B cell (primary cell): ENCODE results near the gene ITPRIPL2. TPM values are rescaled to one million over a fixed set of nuclear protein-coding genes. Genes with fewer than 3 reads are reported as not detected.

Source experiments
- ATAC-seq: fragments of 200-7000 bp; cut with Tn5 transposase; one replicate; pipeline ENCODE4 v1.10.0; 2021; ENCODE audit warnings: low read depth, mild to moderate bottlenecking, moderate number of reproducible peaks, moderate library complexity
- CTCF ChIA-PET: fragments of 350-600 bp; sonication (Branson Sonifier 250); formaldehyde crosslinking; loops from one replicate; lab custom pipeline; 2021; ENCODE audit warnings: antibody characterized with exemption, inconsistent platforms; lab: Charles Lee
- POLR2A ChIA-PET: fragments of 350-600 bp; sonication (Branson Sonifier 250); formaldehyde crosslinking; loops from one replicate; lab custom pipeline; 2021; ENCODE audit warnings: antibody characterized with exemption; lab: Charles Lee
- DNase-seq: peaks from one replicate; pipeline ENCODE4 v3.0.0; 2013
- H2AFZ ChIP-seq: 2 replicates; pipeline ENCODE4 v1.6.1; 2012; ENCODE audit warnings: mild to moderate bottlenecking, low read depth, low read length; ENCODE audit not compliant: insufficient read depth, poor library complexity, severe bottlenecking
- H3K27ac ChIP-seq, 2 donors: 1 replicate in 1 of 2; 2 replicates in 1 of 2; pipeline ENCODE4 v1.5.1; 2012 to 2013; ENCODE audit warnings: low read length in 2 of 2, mild to moderate bottlenecking in 2 of 2, moderate library complexity in 1 of 2
- H3K27me3 ChIP-seq, 4 experiments: fragments of 200-600 bp in 1 of 4; sonication (generic) in 1 of 4; replicated peaks in 1 of 4; 1 replicate in 2 of 4; 2 replicates in 2 of 4; pipeline versions ENCODE4 v1.6.1 to v1.7.0; 2013 to 2016; ENCODE audit warnings: low read length in 3 of 4, mild to moderate bottlenecking in 2 of 4, mixed read lengths in 1 of 4, moderate library complexity in 1 of 4; ENCODE audit not compliant: insufficient read depth in 4 of 4, control insufficient read depth in 3 of 4; ENCODE audit errors: control extremely low read depth in 1 of 4
- H3K36me3 ChIP-seq, 2 experiments: replicated peaks in 1 of 2; 1 replicate in 1 of 2; 2 replicates in 1 of 2; pipeline versions ENCODE4 v1.6.1 to v1.7.1; 2013; ENCODE audit warnings: low read length in 1 of 2; ENCODE audit not compliant: insufficient read depth in 2 of 2, control insufficient read depth in 1 of 2; ENCODE audit errors: control extremely low read depth in 1 of 2, extremely low read depth in 1 of 2
- H3K4me1 ChIP-seq, 2 donors: fragments of 200-600 bp in 1 of 2; sonication (generic) in 1 of 2; 1 replicate in 1 of 2; 2 replicates in 1 of 2; pipeline versions ENCODE4 v1.5.1 to v1.6.1; 2013 to 2017; ENCODE audit warnings: low read length in 2 of 2; ENCODE audit not compliant: control insufficient read depth in 2 of 2, insufficient read depth in 2 of 2
- H3K4me2 ChIP-seq: replicated peaks from 2 replicates; pipeline ENCODE3; 2012; ENCODE audit warnings: mild to moderate bottlenecking, low read depth, low read length; ENCODE audit not compliant: poor library complexity, severe bottlenecking
- H3K4me3 ChIP-seq, 5 experiments: fragments of 200-600 bp in 1 of 5; sonication (generic) in 1 of 5; 1 replicate in 3 of 5; 2 replicates in 2 of 5; pipeline versions ENCODE4 v1.5.1 to v1.7.0; 2011 to 2016; ENCODE audit warnings: low read length in 4 of 5, mild to moderate bottlenecking in 4 of 5, low read depth in 2 of 5, control low read depth in 1 of 5, moderate library complexity in 1 of 5; ENCODE audit not compliant: insufficient read depth in 1 of 5; ENCODE audit errors: control extremely low read depth in 1 of 5, extremely low read depth in 1 of 5
- H3K79me2 ChIP-seq: fragments of 200-600 bp; sonication (generic); one replicate; pipeline ENCODE4 v1.6.0; 2016; ENCODE audit warnings: low read length; ENCODE audit not compliant: control insufficient read depth, insufficient read depth
- H3K9ac ChIP-seq: fragments of 200-600 bp; sonication (generic); 2 replicates; pipeline ENCODE4 v1.6.1; 2017; ENCODE audit warnings: mild to moderate bottlenecking, low read length, moderate library complexity
- H3K9me3 ChIP-seq, 3 donors: one replicate each; pipeline versions ENCODE4 v1.6.1 to v1.7.1; 2013; ENCODE audit warnings: low read length in 2 of 3; ENCODE audit not compliant: control insufficient read depth in 2 of 3, insufficient read depth in 1 of 3; ENCODE audit errors: control extremely low read depth in 1 of 3
- H4K20me1 ChIP-seq: 2 replicates; pipeline ENCODE4 v1.6.0; 2012; ENCODE audit warnings: mild to moderate bottlenecking, low read length; ENCODE audit not compliant: insufficient read depth, control insufficient read depth, poor library complexity, severe bottlenecking
- H3K27ac Mint-ChIP-seq: one replicate; pipeline ENCODE4 v1.8.0; 2021; ENCODE audit warnings: mixed read lengths
- H3K27me3 Mint-ChIP-seq: one replicate; pipeline ENCODE4 v1.8.0; 2021; ENCODE audit warnings: mixed read lengths
- H3K4me1 Mint-ChIP-seq: one replicate; pipeline ENCODE4 v1.8.0; 2021; ENCODE audit warnings: mixed read lengths
- H3K4me3 Mint-ChIP-seq: one replicate; pipeline ENCODE4 v1.8.0; 2021; ENCODE audit warnings: mixed read lengths
- H3K9me3 Mint-ChIP-seq: one replicate; pipeline ENCODE4 v1.8.0; 2022; ENCODE audit warnings: mixed read lengths; ENCODE audit not compliant: insufficient read depth
- CTCF ChIP-seq: fragments of 200-600 bp; IDR thresholded peaks from one replicate; pipeline ENCODE4 v1.8.0; 2022; ENCODE audit warnings: antibody characterized with exemption, mild to moderate bottlenecking
- EZH2 ChIP-seq: IDR thresholded peaks from 2 replicates; pipeline ENCODE4 v1.6.1; 2012; ENCODE audit warnings: borderline replicate concordance, low read depth, mild to moderate bottlenecking, moderate library complexity, low read length; ENCODE audit not compliant: insufficient read depth, poor library complexity, severe bottlenecking
- WGBS: methylation state at CpG from one replicate; pipeline ENCODE4 v1.1.5; 2013; ENCODE audit warnings: missing lambda C conversion rate; ENCODE audit not compliant: insufficient coverage; 5-methylcytosine and 5-hydroxymethylcytosine counted together
- intact Hi-C: fragments of 100-400 bp; cut with micrococcal nuclease; formaldehyde crosslinking; loops from one replicate; pipeline ENCODE4 v1.10.0; 2022
- polyA plus RNA-seq: library from polyadenylated mRNA; depleted of rRNA; stranded (reverse); fragments of >200 nt; gene quantifications from 2 replicates; pipeline ENCODE4 v1.2.3, GENCODE V29; 2012
- total RNA-seq, 2 donors: library from RNA; stranded (reverse); fragments of 120-200 nt in 1 of 2; gene quantifications; 1 replicate in 1 of 2; 2 replicates in 1 of 2; pipeline versions ENCODE4 v1.2.3 to v1.2.4, GENCODE V29; 2013 to 2022

Gene ITPRIPL2
- total and polyA plus RNA-seq, 2 donors (not counting 1 experiment from before 2014, with no cell fraction given): 1.1 to 15.4 TPM

- POLR2A ChIA-PET: no interaction called here
- no peak overlapping the region for H3K4me3 ChIP-seq
- H3K27me3 ChIP-seq: peaks cover 0 to 7% (median under 1%) of the 10 kb centered on the region in 4 experiments
- no peak overlapping the region for H3K27ac ChIP-seq
- Mint-ChIP-seq H3K4me3 (no peak overlapping the region), H3K27me3 (peaks cover 19% of the 10 kb centered on the region), H3K4me1 (no peaks in the 10 kb centered on the region), H3K27ac (no peak overlapping the region), H3K9me3 (peaks cover 2% of the 10 kb centered on the region)
- peaks cover 0 to 4% (median 3%) of the 10 kb centered on the region in 3 donors for H3K9me3 ChIP-seq
- CTCF ChIA-PET: no interaction called here
- 94% methylated on average over 5 of the region's 8 CpGs for WGBS
- TF ChIP-seq CTCF: no peak
- no peak for TF ChIP-seq EZH2
- no peaks in the 10 kb centered on the region for H3K36me3 ChIP-seq
- no peak for DNase-seq
- no peak overlapping the region for H3K4me2 ChIP-seq
- no peaks in the 10 kb centered on the region for H3K4me1 ChIP-seq
- H3K79me2 ChIP-seq: no peaks in the 10 kb centered on the region
- H3K9ac ChIP-seq: no peak overlapping the region
- H2AFZ ChIP-seq: no peak overlapping the region
- intact Hi-C loops: no loop called here
- ATAC-seq: no peak
- H4K20me1 ChIP-seq: no peaks in the 10 kb centered on the region
Observed at GRCh38 chr16:19142939-19143598, 29.3 kb downstream of the ITPRIPL2 start.

GRCh38 chr16:19143599-19143956 is 29.8 kb downstream of the ITPRIPL2 start:
- Mint-ChIP-seq H3K4me1 (no peaks in the 10 kb centered on the region), H3K27ac (no peak overlapping the region), H3K9me3 (peaks cover 5% of the 10 kb centered on the region), H3K4me3 (no peak overlapping the region), H3K27me3 (peaks cover 23% of the 10 kb centered on the region)
- Histone ChIP-seq H3K27me3 (peaks cover 0 to 7% (median under 1%) of the 10 kb centered on the region in 4 experiments), H3K27ac (no peak overlapping the region), H4K20me1 (no peaks in the 10 kb centered on the region), H3K4me2 (no peak overlapping the region), H2AFZ (no peak overlapping the region), H3K4me1 (no peaks in the 10 kb centered on the region), H3K79me2 (no peaks in the 10 kb centered on the region), H3K9ac (no peak overlapping the region), H3K4me3 (no peak overlapping the region), H3K36me3 (no peaks in the 10 kb centered on the region), H3K9me3 (peaks cover 0 to 4% (median 3%) of the 10 kb centered on the region in 3 donors)
- no peak for DNase-seq
- ChIA-PET POLR2A (no interaction called here), CTCF (no interaction called here)
- intact Hi-C loops: no loop called here
- no peak for ATAC-seq
- TF ChIP-seq EZH2: no peak
- no peak for TF ChIP-seq CTCF
- WGBS: 96% methylated on average over 8 of the region's 9 CpGs
